Endothelial cell (in vitro differentiated cells): Measurements from ENCODE around the gene TXNL4A. TPM values are rescaled to one million over a fixed set of nuclear protein-coding genes. Genes with fewer than 3 reads are reported as not detected.

Experiments used
- DNase-seq: peaks from one replicate; pipeline ENCODE4 v3.0.0; 2021; ENCODE audit warnings: low spot score
- H3K27ac Mint-ChIP-seq: one replicate; pipeline ENCODE4 v1.8.0; 2021; ENCODE audit warnings: mixed read lengths, inconsistent platforms; ENCODE audit not compliant: unreplicated experiment
- H3K27me3 Mint-ChIP-seq: one replicate; pipeline ENCODE4 v1.8.0; 2021; ENCODE audit warnings: mild to moderate bottlenecking, moderate library complexity, mixed read lengths, inconsistent platforms; ENCODE audit not compliant: unreplicated experiment
- H3K36me3 Mint-ChIP-seq: one replicate; pipeline ENCODE4 v1.8.0; 2021; ENCODE audit warnings: mild to moderate bottlenecking, low read depth, mixed read lengths, inconsistent platforms; ENCODE audit not compliant: unreplicated experiment
- H3K4me1 Mint-ChIP-seq: one replicate; pipeline ENCODE4 v1.8.0; 2021; ENCODE audit warnings: mild to moderate bottlenecking, mixed read lengths, inconsistent platforms; ENCODE audit not compliant: unreplicated experiment
- H3K4me3 Mint-ChIP-seq: one replicate; pipeline ENCODE4 v1.8.0; 2021; ENCODE audit warnings: mild to moderate bottlenecking, mixed read lengths, inconsistent platforms; ENCODE audit not compliant: unreplicated experiment
- H3K9me3 Mint-ChIP-seq: one replicate; pipeline ENCODE4 v1.8.0; 2021; ENCODE audit warnings: mixed read lengths, inconsistent platforms; ENCODE audit not compliant: unreplicated experiment
- total RNA-seq: library from RNA; stranded (reverse); fragmentation: NEBNext Ultra II Directional; extraction: Animal tissue kit (Norgen Biotek cat#: 25700); gene quantifications from one replicate; pipeline ENCODE4 v1.2.1, GENCODE V29; 2021; ENCODE audit not compliant: unreplicated experiment
- TF ChIP-seq, protein P1 (sequence below): fragments of 200-600 bp; sonication (generic); IDR thresholded peaks from one replicate; pipeline ENCODE4 v1.5.0; 2021; ENCODE audit warnings: antibody characterized with exemption; ENCODE audit not compliant: unreplicated experiment

The TXNL4A gene
- total RNA-seq, 1 donor from 2014 or later = 86.8 TPM

DNA sequence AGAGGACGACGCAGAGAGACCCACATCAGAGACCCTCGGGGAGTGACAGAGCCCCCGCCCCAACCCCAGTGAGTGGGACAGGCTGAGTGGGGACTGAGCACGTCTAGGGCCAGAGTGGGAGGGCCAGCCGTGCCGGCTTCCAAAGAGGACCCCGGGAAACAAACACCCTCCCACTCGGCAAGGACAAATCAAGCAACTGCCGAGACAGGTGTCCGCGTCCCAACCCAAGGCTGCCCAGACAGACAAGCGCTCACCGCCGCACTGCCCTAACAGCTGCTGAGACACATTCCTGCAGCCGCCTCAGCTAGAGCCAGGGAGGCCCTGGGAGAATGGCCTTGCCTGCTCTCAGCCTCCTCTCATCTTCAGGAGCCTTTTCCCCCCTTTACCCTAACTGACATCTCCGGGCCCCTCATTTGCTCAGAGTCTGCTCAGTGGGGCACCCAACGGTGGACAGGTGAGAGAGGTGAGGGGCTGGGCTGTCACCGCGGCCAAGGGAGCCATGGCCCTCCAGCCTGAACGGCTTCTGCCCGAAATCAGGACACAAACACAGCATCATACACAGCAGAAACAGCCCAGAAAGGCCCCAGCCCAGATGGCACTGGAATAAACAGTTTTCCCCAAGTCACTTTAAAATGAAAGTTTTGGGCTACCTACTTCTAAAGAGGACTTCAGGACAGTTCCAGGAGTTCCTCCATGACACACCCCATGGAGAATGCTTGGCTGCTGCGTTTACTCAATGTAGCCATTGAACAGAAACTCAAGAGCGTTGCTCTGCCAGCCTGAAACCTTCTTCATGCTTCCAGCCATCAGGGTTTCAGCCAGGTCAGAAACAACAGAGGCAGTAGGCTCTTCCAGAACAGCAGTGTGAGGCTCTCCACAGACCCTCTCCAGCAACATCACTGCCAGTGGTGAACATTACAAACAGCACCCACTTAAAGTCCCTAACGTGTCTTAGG lies 60.5 kb downstream of the TXNL4A start:
- peaks cover 43% of the 10 kb centered on the region for H3K36me3 Mint-ChIP-seq
- peak overlapping the region; percentile 14 for H3K4me3 Mint-ChIP-seq
- H3K27me3 Mint-ChIP-seq = peaks cover 5% of the 10 kb centered on the region
- TF ChIP-seq, protein P1, sequence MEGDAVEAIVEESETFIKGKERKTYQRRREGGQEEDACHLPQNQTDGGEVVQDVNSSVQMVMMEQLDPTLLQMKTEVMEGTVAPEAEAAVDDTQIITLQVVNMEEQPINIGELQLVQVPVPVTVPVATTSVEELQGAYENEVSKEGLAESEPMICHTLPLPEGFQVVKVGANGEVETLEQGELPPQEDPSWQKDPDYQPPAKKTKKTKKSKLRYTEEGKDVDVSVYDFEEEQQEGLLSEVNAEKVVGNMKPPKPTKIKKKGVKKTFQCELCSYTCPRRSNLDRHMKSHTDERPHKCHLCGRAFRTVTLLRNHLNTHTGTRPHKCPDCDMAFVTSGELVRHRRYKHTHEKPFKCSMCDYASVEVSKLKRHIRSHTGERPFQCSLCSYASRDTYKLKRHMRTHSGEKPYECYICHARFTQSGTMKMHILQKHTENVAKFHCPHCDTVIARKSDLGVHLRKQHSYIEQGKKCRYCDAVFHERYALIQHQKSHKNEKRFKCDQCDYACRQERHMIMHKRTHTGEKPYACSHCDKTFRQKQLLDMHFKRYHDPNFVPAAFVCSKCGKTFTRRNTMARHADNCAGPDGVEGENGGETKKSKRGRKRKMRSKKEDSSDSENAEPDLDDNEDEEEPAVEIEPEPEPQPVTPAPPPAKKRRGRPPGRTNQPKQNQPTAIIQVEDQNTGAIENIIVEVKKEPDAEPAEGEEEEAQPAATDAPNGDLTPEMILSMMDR = no peak
- no peak overlapping the region for H3K27ac Mint-ChIP-seq
- DNase-seq = no peak
- peaks cover 5% of the 10 kb centered on the region for H3K9me3 Mint-ChIP-seq
- no peaks in the 10 kb centered on the region for H3K4me1 Mint-ChIP-seq

DNA sequence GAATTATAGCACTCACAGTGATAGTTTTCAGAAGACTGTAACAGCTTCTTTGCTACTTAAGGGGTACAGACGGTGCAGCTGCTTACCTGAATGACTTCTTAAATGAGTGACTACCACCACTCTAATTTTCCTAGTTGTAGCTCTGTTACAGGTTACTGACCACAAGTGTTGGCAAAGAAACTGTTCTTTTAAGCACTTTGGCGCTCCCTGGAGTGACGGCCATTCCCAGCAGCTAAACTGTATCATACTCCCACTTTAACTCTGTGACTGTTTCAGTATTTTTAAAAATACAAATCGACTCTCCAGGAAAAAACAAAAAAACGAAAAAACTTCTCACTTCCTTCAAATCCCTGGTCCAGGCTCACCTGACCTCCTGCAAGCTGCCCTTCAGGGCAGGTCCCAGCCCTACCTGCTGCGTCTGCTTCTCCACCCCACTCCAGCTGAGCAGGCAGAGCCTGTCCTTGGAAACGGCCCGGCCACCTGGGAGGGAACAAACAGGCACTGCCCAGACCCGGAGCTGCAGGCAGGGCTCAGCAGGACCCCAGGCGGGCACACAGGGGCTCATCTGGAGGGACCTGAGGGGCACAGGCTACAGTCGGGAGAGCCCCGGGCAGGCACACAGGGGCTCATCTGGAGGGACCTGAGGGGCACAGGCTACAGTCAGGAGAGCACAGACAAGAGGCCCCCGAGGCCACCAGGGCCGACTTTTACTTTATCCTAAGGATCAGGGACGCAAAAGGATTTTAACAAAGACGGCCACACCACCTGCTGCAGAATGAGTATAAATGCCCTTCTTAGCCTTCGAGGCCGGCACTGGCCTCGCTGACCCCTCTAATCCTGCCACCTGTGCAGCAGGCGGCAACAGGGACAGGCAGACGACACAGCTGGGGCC lies 61.4 kb downstream of the TXNL4A start:
- H3K4me1 Mint-ChIP-seq = no peaks in the 10 kb centered on the region
- no peak overlapping the region for H3K4me3 Mint-ChIP-seq
- no peak overlapping the region for H3K27ac Mint-ChIP-seq
- H3K27me3 Mint-ChIP-seq = peaks cover 7% of the 10 kb centered on the region
- DNase-seq = no peak
- H3K9me3 Mint-ChIP-seq = peaks cover 5% of the 10 kb centered on the region
- TF ChIP-seq, protein P1 = no peak
- H3K36me3 Mint-ChIP-seq = peaks cover 40% of the 10 kb centered on the region

GRCh38 chr18:79926306-79926705 lies 62.1 kb downstream of the TXNL4A start:
- peaks cover 9% of the 10 kb centered on the region for H3K27me3 Mint-ChIP-seq
- H3K4me3 Mint-ChIP-seq = no peak overlapping the region
- peaks cover 5% of the 10 kb centered on the region for H3K9me3 Mint-ChIP-seq
- H3K4me1 Mint-ChIP-seq = no peaks in the 10 kb centered on the region
- TF ChIP-seq, protein P1 = no peak
- peaks cover 41% of the 10 kb centered on the region for H3K36me3 Mint-ChIP-seq
- no peak overlapping the region for H3K27ac Mint-ChIP-seq
- DNase-seq = no peak

DNA sequence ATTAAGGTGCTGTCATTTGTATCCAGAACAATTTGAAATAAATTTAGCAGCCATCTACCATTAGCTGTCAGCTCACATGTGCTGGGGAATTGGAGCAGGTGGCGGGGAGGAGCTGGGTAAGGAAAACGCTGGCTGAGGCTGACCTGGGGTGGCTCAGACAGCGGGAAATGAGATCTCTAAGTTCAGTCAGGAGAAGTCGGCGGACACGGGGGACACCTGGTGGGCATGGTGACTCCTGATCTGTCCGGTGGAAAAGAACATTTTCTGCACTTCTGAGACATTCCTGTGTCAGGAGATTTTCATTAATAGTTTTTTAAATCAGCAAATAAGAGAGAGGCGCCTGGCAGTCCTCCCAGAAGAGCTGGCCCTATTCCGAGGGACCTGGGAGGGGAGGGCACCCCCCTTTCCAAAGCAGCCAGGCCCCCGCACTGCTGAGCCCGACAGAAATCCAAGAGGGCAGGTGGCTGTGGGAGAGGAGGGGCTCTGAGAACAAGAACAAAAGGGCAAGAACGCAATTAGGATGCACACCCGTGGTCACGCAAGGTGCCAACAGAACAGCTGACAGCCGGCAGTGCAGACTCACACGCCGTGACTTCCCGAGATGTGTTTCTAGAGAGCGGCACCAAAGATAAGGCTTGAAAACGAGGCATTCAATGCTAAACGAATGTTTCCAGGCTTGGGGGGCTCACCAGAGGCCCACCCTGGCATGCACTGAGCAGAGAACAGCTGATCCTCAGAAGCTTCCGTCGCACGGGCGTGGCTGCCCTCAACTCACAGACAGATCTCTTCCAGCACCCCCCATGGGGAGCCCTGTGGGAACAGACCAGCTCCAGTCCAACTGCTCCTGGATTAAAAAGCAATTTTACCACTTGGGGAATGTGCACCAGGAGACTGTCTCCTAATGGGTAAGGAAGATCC lies 63.3 kb downstream of the TXNL4A start:
- Mint-ChIP-seq H3K27me3 (peaks cover 9% of the 10 kb centered on the region), H3K4me1 (no peaks in the 10 kb centered on the region), H3K4me3 (no peak overlapping the region), H3K27ac (no peak overlapping the region), H3K9me3 (peaks cover 5% of the 10 kb centered on the region), H3K36me3 (peaks cover 35% of the 10 kb centered on the region)
- peak; percentile 2 for DNase-seq
- TF ChIP-seq, protein P1 = no peak
